PC-9 (cell line): Measurements from ENCODE around the gene PPIB.

ENCODE experiments used
- CTCF ChIP-seq: fragments of 200-600 bp; sonication (generic); conservative IDR thresholded peaks from 2 replicates; pipeline ENCODE4 v1.6.1; 2017; ENCODE audit warnings: mixed run types, antibody characterized with exemption, mild to moderate bottlenecking, moderate library complexity
- EZH2 ChIP-seq: fragments of 200-600 bp; sonication (generic); IDR thresholded peaks from 2 replicates; pipeline ENCODE4 v1.8.0; 2017; ENCODE audit warnings: antibody characterized with exemption, low read depth

GRCh38 chr15:64144565-64145281 lies 18.1 kb downstream of the PPIB start:
- TF ChIP-seq CTCF (no peak), EZH2 (no peak)
